Neural progenitor cell (in vitro differentiated cells): Measurements from ENCODE around the gene SCYGR3. TPM values are rescaled to one million over a fixed set of nuclear protein-coding genes. Genes with fewer than 3 reads are reported as not detected.

Experiments
- DNase-seq: peaks from one replicate; pipeline ENCODE4 v3.0.0-alpha.2; 2016; ENCODE audit warnings: low spot score
- H2AFZ ChIP-seq: fragments of 200-600 bp; sonication (generic); replicated peaks from 2 replicates; pipeline ENCODE4 v1.6.1; 2016; ENCODE audit warnings: antibody characterized with exemption
- H3F3A ChIP-seq: fragments of 200-600 bp; sonication (generic); 2 replicates; pipeline ENCODE4 v1.6.1; 2016; ENCODE audit warnings: antibody characterized with exemption, low read depth
- H3K27ac ChIP-seq: fragments of 200-600 bp; sonication (generic); 2 replicates; pipeline ENCODE4 v1.5.1; 2016; ENCODE audit warnings: mild to moderate bottlenecking
- H3K27me3 ChIP-seq: fragments of 200-600 bp; sonication (generic); 2 replicates; pipeline ENCODE4 v1.6.1; 2016; ENCODE audit warnings: mild to moderate bottlenecking, moderate library complexity
- H3K36me3 ChIP-seq: fragments of 200-600 bp; sonication (generic); 2 replicates; pipeline ENCODE4 v1.5.1; 2016
- H3K4me1 ChIP-seq: fragments of 200-600 bp; sonication (generic); 2 replicates; pipeline ENCODE4 v1.6.1; 2016; ENCODE audit warnings: mixed run types
- H3K4me2 ChIP-seq: fragments of 200-600 bp; sonication (generic); 2 replicates; pipeline ENCODE4 v1.6.1; 2016
- H3K4me3 ChIP-seq: fragments of 200-600 bp; sonication (generic); 2 replicates; pipeline ENCODE4 v1.5.1; 2016
- H3K79me2 ChIP-seq: fragments of 200-600 bp; sonication (generic); 2 replicates; pipeline ENCODE4 v1.6.1; 2016; ENCODE audit warnings: low read depth
- H3K9ac ChIP-seq: fragments of 200-600 bp; sonication (generic); 2 replicates; pipeline ENCODE4 v1.6.1; 2016
- H3K9me3 ChIP-seq: fragments of 200-600 bp; sonication (generic); 2 replicates; pipeline ENCODE4 v1.5.1; 2016; ENCODE audit warnings: low read depth
- H4K20me1 ChIP-seq: fragments of 200-600 bp; sonication (generic); 2 replicates; pipeline ENCODE4 v1.6.1; 2016; ENCODE audit warnings: low read depth
- H3K27ac Mint-ChIP-seq: 3 replicates; pipeline ENCODE4 v1.8.0; 2021; ENCODE audit warnings: mixed read lengths
- H3K27me3 Mint-ChIP-seq: 2 replicates; pipeline ENCODE4 v1.8.0; 2022; ENCODE audit warnings: low read depth, mild to moderate bottlenecking, inconsistent platforms, moderate library complexity, mixed read lengths; ENCODE audit not compliant: insufficient read depth
- H3K36me3 Mint-ChIP-seq: 3 replicates; pipeline ENCODE4 v1.8.0; 2021; ENCODE audit warnings: mixed read lengths
- H3K4me1 Mint-ChIP-seq: 3 replicates; pipeline ENCODE4 v1.8.0; 2021; ENCODE audit warnings: mixed read lengths
- H3K4me3 Mint-ChIP-seq: 3 replicates; pipeline ENCODE4 v1.8.0; 2021; ENCODE audit warnings: mild to moderate bottlenecking, moderate library complexity, mixed read lengths
- H3K9me3 Mint-ChIP-seq: 3 replicates; pipeline ENCODE4 v1.8.0; 2020; ENCODE audit warnings: mixed read lengths
- EZH2 ChIP-seq: fragments of 200-600 bp; sonication (generic); IDR thresholded peaks from 2 replicates; pipeline ENCODE4 v1.6.1; 2017; ENCODE audit warnings: antibody characterized with exemption, mild to moderate bottlenecking, moderate library complexity
- EZH2phosphoT487 ChIP-seq: fragments of 200-600 bp; sonication (generic); IDR thresholded peaks from 2 replicates; pipeline ENCODE4 v1.6.1; 2017; ENCODE audit warnings: antibody characterized with exemption
- total RNA-seq: library from RNA; depleted of rRNA; stranded (reverse); fragments of >200 nt; gene quantifications from 2 replicates; pipeline ENCODE4 v1.2.3, GENCODE V29; 2015; ENCODE audit warnings: low replicate concordance
- TF ChIP-seq, protein P1 (sequence below): fragments of 200-600 bp; sonication (generic); IDR thresholded peaks from 2 replicates; pipeline ENCODE4 v1.5.1; 2017; ENCODE audit warnings: antibody characterized with exemption, mild to moderate bottlenecking

SCYGR3 gene
- total RNA-seq, 1 donor from 2014 or later = not detected

DNA sequence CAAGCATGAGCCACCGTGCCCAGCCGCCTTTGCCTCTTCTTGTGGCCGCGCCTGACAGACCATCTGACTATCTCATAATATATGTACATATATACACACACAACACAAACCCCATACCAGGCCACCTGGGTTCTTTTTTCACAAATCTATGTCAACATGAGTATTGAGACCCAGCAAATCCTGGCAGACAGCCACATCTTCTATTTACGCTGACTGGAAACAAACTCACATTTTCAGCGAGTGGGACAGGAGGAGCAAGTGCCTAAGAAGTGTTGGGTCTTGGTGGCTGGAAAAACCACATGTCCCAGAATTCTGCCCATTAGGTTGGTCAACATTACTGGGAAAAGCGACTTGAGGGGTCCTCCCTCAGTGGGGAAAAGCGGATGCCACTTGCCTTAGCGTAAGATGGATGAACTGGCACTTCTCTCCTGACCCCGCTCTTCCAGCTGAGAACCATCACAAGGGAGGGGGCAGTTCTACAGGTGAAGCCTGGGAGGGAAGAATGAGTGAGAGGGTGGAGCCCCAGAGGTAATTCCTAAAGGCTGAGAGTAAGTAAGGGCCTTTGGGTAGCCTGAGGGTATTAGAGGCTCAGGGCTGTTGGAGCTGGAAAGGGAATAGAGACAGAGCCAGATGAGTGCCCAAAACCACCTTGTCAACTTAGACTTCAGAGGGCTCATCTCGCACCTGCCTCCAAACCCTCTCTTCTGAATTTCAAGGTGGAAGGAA is 1.9 kb downstream of the SCYGR3 start:
- Histone ChIP-seq H3K36me3 (no peaks in the 10 kb centered on the region), H3K27me3 (no peaks in the 10 kb centered on the region), H4K20me1 (no peaks in the 10 kb centered on the region), H3K27ac (no peak overlapping the region), H2AFZ (no peak overlapping the region), H3K4me1 (no peaks in the 10 kb centered on the region), H3K4me2 (no peak overlapping the region), H3K4me3 (no peak overlapping the region), H3K9ac (no peak overlapping the region), H3K79me2 (no peaks in the 10 kb centered on the region), H3K9me3 (no peaks in the 10 kb centered on the region), H3F3A (no peaks in the 10 kb centered on the region)
- H3K9me3 Mint-ChIP-seq = no peaks in the 10 kb centered on the region
- peaks cover 2% of the 10 kb centered on the region for H3K27me3 Mint-ChIP-seq
- no peak for TF ChIP-seq EZH2phosphoT487
- TF ChIP-seq, protein P1, sequence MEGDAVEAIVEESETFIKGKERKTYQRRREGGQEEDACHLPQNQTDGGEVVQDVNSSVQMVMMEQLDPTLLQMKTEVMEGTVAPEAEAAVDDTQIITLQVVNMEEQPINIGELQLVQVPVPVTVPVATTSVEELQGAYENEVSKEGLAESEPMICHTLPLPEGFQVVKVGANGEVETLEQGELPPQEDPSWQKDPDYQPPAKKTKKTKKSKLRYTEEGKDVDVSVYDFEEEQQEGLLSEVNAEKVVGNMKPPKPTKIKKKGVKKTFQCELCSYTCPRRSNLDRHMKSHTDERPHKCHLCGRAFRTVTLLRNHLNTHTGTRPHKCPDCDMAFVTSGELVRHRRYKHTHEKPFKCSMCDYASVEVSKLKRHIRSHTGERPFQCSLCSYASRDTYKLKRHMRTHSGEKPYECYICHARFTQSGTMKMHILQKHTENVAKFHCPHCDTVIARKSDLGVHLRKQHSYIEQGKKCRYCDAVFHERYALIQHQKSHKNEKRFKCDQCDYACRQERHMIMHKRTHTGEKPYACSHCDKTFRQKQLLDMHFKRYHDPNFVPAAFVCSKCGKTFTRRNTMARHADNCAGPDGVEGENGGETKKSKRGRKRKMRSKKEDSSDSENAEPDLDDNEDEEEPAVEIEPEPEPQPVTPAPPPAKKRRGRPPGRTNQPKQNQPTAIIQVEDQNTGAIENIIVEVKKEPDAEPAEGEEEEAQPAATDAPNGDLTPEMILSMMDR = no peak
- no peak for TF ChIP-seq EZH2
- H3K4me1 Mint-ChIP-seq = no peaks in the 10 kb centered on the region
- H3K27ac Mint-ChIP-seq = no peak overlapping the region
- H3K36me3 Mint-ChIP-seq = no peaks in the 10 kb centered on the region
- H3K4me3 Mint-ChIP-seq = no peak overlapping the region
- DNase-seq = no peak

DNA sequence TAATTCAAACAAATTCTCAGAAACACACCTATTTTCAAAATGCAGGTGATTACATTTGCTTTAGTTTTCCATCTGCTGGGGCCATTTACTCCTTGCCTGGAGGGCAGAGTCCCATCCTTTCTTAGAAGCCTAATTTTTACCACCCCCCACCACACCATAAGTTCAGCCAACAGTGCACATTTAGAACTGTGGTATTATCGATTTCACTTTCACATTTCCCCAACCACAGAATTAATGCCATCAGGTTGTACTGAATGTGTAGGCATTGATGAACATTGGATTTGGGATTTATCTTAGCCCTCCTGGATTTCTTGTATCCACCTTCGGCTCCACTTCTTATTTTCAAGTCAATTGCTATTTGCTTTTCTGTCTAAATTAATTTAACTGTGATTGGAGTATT is 4.5 kb downstream of the SCYGR3 start:
- H3K4me2 ChIP-seq = no peak overlapping the region
- no peak overlapping the region for H3K4me3 Mint-ChIP-seq
- H3K27me3 ChIP-seq = no peaks in the 10 kb centered on the region
- H2AFZ ChIP-seq = no peak overlapping the region
- no peak for DNase-seq
- H3K9me3 ChIP-seq = no peaks in the 10 kb centered on the region
- no peak overlapping the region for H3K4me3 ChIP-seq
- no peaks in the 10 kb centered on the region for H3K36me3 Mint-ChIP-seq
- H3K36me3 ChIP-seq = no peaks in the 10 kb centered on the region
- no peaks in the 10 kb centered on the region for H3K27me3 Mint-ChIP-seq
- no peaks in the 10 kb centered on the region for H3F3A ChIP-seq
- H3K4me1 ChIP-seq = no peaks in the 10 kb centered on the region
- H3K27ac ChIP-seq = no peak overlapping the region
- no peak for TF ChIP-seq EZH2
- H3K79me2 ChIP-seq = no peaks in the 10 kb centered on the region
- H3K27ac Mint-ChIP-seq = no peak overlapping the region
- no peak overlapping the region for H3K9ac ChIP-seq
- H3K4me1 Mint-ChIP-seq = no peaks in the 10 kb centered on the region
- no peaks in the 10 kb centered on the region for H4K20me1 ChIP-seq
- H3K9me3 Mint-ChIP-seq = no peaks in the 10 kb centered on the region

DNA sequence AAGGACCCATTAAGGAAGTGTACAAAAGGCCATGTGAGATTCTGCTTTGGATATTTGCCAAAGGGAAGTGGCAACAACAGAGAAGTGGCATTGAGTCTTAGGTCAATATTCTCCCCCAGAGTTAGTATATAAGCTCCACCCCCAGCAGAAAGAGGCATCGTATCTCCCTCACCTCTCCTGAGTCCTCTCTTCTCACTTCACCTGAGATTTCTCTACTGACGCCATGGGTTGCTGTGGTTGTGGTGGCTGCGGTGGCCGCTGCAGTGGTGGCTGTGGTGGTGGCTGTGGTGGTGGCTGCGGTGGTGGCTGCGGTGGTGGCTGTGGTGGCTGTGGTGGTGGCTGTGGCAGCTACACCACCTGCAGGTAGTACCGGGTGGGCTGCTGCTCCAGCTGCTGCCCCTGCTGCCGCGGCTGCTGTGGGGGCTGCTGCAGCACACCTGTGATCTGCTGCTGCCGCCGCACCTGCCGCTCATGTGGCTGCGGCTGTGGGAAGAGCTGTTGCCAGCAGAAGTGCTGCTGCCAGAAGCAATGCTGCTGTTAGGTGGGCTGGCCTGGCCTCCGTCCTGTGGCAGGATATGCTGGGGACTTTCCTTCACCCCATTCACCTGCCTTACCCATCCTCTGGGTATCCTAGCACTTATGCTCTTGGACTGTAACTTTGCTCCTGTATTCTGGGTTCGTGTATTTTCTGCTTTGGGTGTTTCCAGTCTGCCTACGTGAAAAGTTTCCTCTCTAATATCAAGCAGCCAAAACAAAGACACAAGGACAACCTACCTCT is 5.9 kb downstream of the SCYGR3 start:
- no peak overlapping the region for H3K9ac ChIP-seq
- H3K36me3 Mint-ChIP-seq = no peaks in the 10 kb centered on the region
- no peaks in the 10 kb centered on the region for H3K27me3 Mint-ChIP-seq

More for the DNA sequence above, 5.9 kb downstream of the SCYGR3 start:
- Histone ChIP-seq H2AFZ (no peak overlapping the region), H3K27me3 (no peaks in the 10 kb centered on the region), H3F3A (no peaks in the 10 kb centered on the region), H3K4me2 (no peak overlapping the region), H3K4me1 (no peaks in the 10 kb centered on the region), H3K9me3 (no peaks in the 10 kb centered on the region), H3K36me3 (no peaks in the 10 kb centered on the region), H3K27ac (no peak overlapping the region), H3K4me3 (no peak overlapping the region), H3K79me2 (no peaks in the 10 kb centered on the region), H4K20me1 (no peaks in the 10 kb centered on the region)
- Mint-ChIP-seq H3K4me3 (no peak overlapping the region), H3K9me3 (no peaks in the 10 kb centered on the region), H3K27ac (no peak overlapping the region), H3K4me1 (no peaks in the 10 kb centered on the region)
- TF ChIP-seq EZH2phosphoT487 (no peak), EZH2 (no peak)
- TF ChIP-seq, protein P1 = no peak
- no peak for DNase-seq
